GM12865 (cell line): ENCODE data around the gene IFIT2.

Experiments
- DNase-seq: peaks from one replicate; pipeline ENCODE4 v3.0.0; 2010; ENCODE audit warnings: low read depth
- H3K4me3 ChIP-seq: 2 replicates; pipeline ENCODE4 v1.5.1; 2011; ENCODE audit warnings: mild to moderate bottlenecking, low read depth, low read length, control low read depth
- TF ChIP-seq, protein P1 (sequence below): IDR thresholded peaks from 2 replicates; pipeline ENCODE4 v1.5.1; 2011; ENCODE audit warnings: low read length, control low read depth, low read depth, inconsistent platforms; ENCODE audit not compliant: insufficient read depth; ENCODE audit errors: missing control alignments

Gene IFIT2

DNA sequence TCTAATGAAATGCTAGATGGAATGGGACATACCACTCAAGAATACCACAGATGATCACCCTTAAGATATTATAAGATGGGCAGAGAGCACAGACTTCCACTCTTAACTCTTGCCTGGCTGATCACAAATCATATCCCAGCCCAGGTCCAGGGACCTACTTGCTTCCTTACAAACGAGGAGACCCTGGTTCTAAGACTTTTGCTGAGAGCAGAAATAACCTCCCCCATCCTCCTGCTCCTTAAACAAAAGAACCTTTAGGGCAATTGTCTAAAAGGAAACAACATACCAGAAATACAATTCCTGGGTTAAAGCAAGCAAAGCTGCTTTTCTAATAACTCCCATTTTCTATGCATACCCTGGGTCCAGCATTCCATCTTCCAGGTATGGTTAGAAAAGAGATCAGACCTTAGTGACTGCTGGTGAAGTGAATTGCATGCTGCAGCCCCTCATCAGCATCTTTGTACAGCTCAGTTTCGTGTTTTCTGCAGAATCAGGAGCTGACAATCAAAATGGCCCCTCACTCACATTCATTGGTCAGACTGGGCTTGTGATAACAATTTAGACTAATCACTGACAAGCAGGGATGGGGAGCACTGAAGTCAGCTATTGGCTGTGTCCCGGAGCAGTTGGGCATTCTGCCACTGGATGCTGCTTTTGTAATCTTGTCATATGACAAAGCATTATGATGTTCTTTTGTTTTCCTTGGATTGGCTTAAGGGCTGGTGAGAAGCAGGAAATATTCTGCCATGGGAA, 40.5 kb downstream of the IFIT2 start:
- TF ChIP-seq, protein P1, sequence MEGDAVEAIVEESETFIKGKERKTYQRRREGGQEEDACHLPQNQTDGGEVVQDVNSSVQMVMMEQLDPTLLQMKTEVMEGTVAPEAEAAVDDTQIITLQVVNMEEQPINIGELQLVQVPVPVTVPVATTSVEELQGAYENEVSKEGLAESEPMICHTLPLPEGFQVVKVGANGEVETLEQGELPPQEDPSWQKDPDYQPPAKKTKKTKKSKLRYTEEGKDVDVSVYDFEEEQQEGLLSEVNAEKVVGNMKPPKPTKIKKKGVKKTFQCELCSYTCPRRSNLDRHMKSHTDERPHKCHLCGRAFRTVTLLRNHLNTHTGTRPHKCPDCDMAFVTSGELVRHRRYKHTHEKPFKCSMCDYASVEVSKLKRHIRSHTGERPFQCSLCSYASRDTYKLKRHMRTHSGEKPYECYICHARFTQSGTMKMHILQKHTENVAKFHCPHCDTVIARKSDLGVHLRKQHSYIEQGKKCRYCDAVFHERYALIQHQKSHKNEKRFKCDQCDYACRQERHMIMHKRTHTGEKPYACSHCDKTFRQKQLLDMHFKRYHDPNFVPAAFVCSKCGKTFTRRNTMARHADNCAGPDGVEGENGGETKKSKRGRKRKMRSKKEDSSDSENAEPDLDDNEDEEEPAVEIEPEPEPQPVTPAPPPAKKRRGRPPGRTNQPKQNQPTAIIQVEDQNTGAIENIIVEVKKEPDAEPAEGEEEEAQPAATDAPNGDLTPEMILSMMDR, result no peak
- DNase-seq, result no peak
- no peak overlapping the region for H3K4me3 ChIP-seq

DNA sequence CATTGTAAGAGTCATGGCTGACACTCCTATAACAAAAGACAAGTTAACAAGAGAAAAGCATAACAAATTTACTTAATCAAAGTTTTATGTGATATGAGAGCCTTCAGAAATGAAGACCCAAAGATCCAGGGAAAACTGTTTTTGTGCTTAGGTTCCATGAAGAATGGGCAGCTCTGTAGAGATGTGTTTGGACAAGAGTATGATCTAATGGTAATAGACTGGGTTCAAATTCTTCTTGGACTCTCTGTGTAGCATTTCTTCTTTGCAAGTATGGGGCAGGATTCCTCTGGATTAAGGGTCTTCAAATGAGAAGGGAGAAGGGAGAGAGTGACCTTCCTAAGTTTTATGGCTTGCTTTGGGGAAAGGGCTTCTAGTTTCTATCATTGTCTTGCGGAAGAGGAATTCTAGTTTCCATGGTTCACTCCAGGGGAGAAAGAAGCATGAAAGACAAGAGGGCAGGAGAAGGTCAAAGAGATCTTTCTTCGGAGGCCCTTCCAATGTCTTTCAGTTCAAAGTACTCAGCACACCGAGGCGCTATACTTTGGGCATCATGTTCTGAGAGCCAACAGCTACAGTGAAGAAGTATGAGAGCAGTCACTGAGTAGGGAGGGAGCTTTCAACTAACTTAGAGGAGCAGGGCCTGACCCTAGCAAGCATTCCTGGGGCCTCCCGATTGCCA, 41.4 kb downstream of the IFIT2 start:
- DNase-seq, result no peak
- H3K4me3 ChIP-seq, result no peak overlapping the region

DNA sequence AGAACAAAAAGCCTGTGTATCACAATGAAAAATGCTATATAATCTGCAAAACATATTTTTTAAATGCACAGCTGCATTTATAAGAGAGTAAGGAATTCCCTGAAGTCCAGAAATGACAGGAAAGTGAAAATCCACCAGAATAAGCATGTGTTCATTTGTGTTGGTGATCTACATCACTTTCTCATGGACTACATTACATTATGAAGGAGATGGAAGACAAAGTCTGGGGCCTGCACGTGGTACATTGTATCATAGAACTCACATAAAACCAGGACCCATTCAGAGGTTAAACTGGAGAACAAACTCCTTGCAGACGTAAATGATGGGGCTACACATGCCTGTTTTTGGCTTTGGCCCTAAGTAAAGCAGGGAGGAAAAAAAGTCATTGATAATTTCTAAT, 42.3 kb downstream of the IFIT2 start:
- DNase-seq, result no peak
- no peak overlapping the region for H3K4me3 ChIP-seq
- TF ChIP-seq, protein P1, result no peak

More for the DNA sequence above, 41.4 kb downstream of the IFIT2 start:
- TF ChIP-seq, protein P1, result no peak

DNA sequence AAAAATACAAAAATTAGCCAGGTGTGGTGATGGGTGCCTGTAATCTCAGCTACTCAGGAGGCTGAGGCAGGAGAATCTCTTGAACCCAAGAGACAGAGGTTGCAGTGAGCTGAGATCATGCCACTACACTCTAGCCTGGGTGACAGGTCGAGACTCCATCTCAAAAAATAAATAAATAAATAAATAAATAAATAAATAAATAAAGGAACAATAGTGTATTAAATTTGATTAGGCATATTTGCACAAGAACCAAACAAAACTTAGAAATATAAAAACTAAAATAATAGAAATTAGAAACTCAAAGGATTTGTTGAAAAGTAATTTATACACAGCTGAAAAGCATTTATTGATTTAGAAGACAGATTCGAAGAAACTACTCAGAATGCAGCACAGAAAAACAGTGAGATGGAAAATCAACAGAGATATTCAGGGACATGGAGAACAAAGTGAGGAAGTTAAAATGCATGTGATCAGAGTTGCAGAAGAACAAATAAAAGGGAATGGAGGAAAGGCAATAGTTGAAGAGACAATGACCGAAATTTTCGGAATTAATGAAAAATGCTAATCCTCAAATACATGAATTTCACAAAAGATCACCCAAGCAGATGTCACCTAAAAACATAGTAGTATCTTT, 43.6 kb downstream of the IFIT2 start:
- TF ChIP-seq, protein P1, result no peak
- H3K4me3 ChIP-seq, result no peak overlapping the region
- DNase-seq, result no peak

DNA sequence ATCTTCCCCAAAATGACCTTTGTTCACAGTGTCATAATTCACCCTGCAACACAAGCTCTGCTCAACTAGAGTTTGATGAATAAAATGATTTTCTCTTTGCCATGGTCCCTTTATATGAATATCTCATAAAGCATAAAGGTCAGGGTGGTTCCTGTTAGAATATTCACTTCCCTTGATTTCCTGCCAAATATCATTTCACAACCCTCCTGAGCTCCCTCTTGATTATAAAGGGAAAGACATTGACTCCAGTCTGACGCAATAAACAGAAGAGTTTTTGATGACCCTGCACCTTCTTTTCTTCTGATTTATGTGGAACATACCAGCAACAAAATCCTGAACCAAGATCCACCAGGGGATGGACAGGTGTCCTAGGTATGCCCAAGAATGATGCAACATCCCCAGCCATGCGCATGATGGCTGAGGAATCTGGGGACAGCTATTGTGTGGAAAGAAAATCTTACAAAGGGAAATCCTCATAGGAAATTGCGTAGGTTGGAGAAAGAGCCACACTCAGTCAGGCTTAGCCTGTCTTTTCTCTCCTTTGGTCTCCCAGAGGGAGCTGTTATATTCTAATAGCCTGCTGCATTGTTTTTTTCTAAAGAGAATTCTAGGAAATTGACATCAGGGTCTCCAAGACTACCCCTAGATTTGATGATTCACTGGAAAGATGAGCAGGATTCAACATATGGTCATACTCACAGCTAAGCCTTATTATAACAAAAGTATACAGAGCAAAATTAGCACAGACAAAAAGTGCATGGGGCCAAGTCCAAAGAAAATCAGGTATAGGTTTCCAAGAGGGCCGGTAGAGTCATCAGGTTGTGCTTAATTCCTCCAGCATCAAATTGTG, 44.8 kb downstream of the IFIT2 start:
- TF ChIP-seq, protein P1, result no peak
- DNase-seq, result no peak
- no peak overlapping the region for H3K4me3 ChIP-seq

DNA sequence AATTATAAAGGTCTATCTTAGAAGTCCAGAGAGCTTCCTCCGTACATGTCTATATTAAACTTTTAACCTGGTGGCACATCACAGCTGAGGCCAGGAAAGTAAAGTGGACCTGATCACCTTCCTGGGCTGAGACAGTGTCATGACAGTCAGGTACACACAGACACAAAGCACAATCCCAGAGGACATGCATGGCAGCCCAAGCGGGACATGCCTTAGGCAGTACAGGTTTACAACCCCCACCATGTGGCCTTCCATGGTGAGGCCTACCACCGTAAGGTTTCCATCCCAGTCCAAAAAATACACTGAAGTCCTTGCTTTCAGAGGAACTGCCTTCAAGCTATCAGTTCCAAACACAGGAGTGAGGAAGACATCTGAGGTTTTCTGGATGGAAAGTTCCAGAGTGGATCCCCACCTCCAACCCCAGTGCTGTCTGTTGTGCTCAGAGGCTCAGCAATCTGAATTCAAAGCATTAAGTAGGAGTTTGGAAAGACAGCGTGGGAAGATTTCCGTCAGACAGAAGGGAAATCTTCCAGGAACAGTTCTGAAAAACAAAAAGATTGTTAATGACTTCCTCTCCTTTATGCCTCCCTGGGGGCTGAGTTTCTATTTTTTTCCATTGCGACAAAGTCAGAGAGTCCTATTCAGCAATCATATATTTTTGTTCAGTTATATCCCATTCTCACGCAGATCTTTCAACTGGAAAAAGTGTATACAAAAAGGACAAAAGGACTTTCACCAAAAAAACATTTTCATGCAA, 46.0 kb downstream of the IFIT2 start:
- DNase-seq, result no peak
- H3K4me3 ChIP-seq, result no peak overlapping the region
- TF ChIP-seq, protein P1, result no peak
